Upper lobe of left lung (tissue), 6 donors: ENCODE results near the gene TSPO. TPM values are rescaled to one million over a fixed set of nuclear protein-coding genes. Genes with fewer than 3 reads are reported as not detected.

Experiments used
- ATAC-seq, 2 donors: fragments of 200-7000 bp; cut with Tn5 transposase; one replicate each; pipeline ENCODE4 v1.9.1; 2022; ENCODE audit warnings: mild to moderate bottlenecking in 2 of 2, moderate library complexity in 2 of 2; ENCODE audit not compliant: low FRiP score in 2 of 2
- DNase-seq, 2 donors: peaks; one replicate each; pipeline ENCODE4 v3.0.0-alpha.2; 2019 to 2020
- H3K27ac ChIP-seq, 4 donors: fragments of 200-600 bp; sonication (generic); one replicate each; pipeline ENCODE4 v1.5.1; 2016 to 2019
- H3K27me3 ChIP-seq, 4 donors: fragments of 200-600 bp; sonication (generic); one replicate each; pipeline ENCODE4 v1.5.1; 2017 to 2019
- H3K36me3 ChIP-seq, 4 donors: fragments of 200-600 bp; sonication (generic); one replicate each; pipeline ENCODE4 v1.5.1; 2016 to 2019
- H3K4me1 ChIP-seq, 4 donors: fragments of 200-600 bp; sonication (generic); one replicate each; pipeline ENCODE4 v1.5.1; 2018 to 2019
- H3K4me3 ChIP-seq, 4 donors: fragments of 200-600 bp; sonication (generic); one replicate each; pipeline ENCODE4 v1.5.1; 2017 to 2019; ENCODE audit warnings: mild to moderate bottlenecking in 2 of 4, moderate library complexity in 1 of 4
- H3K9me3 ChIP-seq, 4 donors: fragments of 200-600 bp; sonication (generic); one replicate each; pipeline ENCODE4 v1.5.1; 2018 to 2019
- EP300 ChIP-seq, 4 donors: sonication (generic); formaldehyde crosslinking; IDR thresholded peaks; one replicate each; pipeline ENCODE4 v1.5.1; 2017; ENCODE audit warnings: antibody characterized with exemption in 4 of 4, control low read depth in 2 of 4
- POLR2A ChIP-seq, 4 donors: fragments of 450-650 bp; IDR thresholded peaks; one replicate each; pipeline ENCODE4 v1.5.1; 2016 to 2017; ENCODE audit warnings: antibody characterized with exemption in 4 of 4, mild to moderate bottlenecking in 2 of 4
- POLR2AphosphoS5 ChIP-seq, 2 donors: sonication (generic); formaldehyde crosslinking; IDR thresholded peaks; one replicate each; pipeline ENCODE4 v1.5.1; 2017; ENCODE audit warnings: antibody characterized with exemption in 2 of 2
- WGBS, 2 donors: methylation state at CpG; one replicate each; pipeline ENCODE4 v1.1.5; 2017 to 2018; 5-methylcytosine and 5-hydroxymethylcytosine counted together
- total RNA-seq, 6 donors: library from RNA; depleted of rRNA in 4 of 6; stranded (reverse); fragments of >200 nt in 4 of 6; gene quantifications; one replicate each; pipeline versions ENCODE4 v1.1.0 to v1.2.1, GENCODE V29; 2016 to 2021
- TF ChIP-seq, protein P1 (sequence below), 6 experiments: fragments of 450-650 bp in 4 of 6; fragments of 200-600 bp in 2 of 6; sonication (generic) in 2 of 6; IDR thresholded peaks; one replicate each; pipeline ENCODE4 v1.5.1; 2016 to 2019; ENCODE audit warnings: antibody characterized with exemption in 6 of 6
- donor health status: DM: no; HTN: no; CAD: no; lungs with moderate emphysema.
- donor health status: DM: no; HTN: yes; CAD: no; lungs with severe emphysema.

Gene TSPO
- total RNA-seq, 6 donors from 2014 or later = 127 to 426 (median 315) TPM

DNA sequence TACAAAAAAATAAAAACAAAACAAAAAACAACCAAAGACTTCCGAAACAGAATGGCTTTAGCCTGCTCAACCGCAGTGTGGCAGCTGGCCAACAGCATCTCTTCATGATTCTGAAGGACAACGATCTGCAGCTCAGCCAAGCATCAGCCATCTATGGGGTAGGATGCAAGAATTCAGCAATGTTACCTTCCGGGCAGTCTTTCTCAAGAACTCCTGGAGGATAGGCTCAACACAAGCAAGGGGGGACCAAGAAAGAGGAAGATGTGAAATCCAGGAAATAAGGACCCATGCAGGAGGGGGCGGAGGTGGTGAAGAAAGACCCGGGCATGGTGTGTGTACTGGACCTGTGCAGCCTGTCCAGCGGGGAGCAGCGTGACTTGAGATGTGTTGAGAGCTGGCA lies 3.5 kb upstream of the TSPO start:
- H3K27me3 ChIP-seq = no peaks in the 10 kb centered on the region
- H3K27ac ChIP-seq = peak overlapping the region; percentile 46 to 82 (median 57)
- WGBS, 2 donors = 51 to 62% methylated on average over 8 of the region's 8 CpGs
- H3K36me3 ChIP-seq = no peaks in the 10 kb centered on the region
- DNase-seq = peak in 1 of 2 donors; percentile 62
- peaks cover 4 to 30% (median 23%) of the 10 kb centered on the region in 4 donors for H3K4me1 ChIP-seq
- TF ChIP-seq POLR2A (IDR thresholded peaks at IDR 0.05) = no peak
- no peak for TF ChIP-seq POLR2AphosphoS5 (IDR thresholded peaks at IDR 0.05)
- TF ChIP-seq EP300 (IDR thresholded peaks at IDR 0.05) = no peak
- TF ChIP-seq, protein P1, sequence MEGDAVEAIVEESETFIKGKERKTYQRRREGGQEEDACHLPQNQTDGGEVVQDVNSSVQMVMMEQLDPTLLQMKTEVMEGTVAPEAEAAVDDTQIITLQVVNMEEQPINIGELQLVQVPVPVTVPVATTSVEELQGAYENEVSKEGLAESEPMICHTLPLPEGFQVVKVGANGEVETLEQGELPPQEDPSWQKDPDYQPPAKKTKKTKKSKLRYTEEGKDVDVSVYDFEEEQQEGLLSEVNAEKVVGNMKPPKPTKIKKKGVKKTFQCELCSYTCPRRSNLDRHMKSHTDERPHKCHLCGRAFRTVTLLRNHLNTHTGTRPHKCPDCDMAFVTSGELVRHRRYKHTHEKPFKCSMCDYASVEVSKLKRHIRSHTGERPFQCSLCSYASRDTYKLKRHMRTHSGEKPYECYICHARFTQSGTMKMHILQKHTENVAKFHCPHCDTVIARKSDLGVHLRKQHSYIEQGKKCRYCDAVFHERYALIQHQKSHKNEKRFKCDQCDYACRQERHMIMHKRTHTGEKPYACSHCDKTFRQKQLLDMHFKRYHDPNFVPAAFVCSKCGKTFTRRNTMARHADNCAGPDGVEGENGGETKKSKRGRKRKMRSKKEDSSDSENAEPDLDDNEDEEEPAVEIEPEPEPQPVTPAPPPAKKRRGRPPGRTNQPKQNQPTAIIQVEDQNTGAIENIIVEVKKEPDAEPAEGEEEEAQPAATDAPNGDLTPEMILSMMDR (IDR thresholded peaks at IDR 0.05) = no peak
- H3K9me3 ChIP-seq = no peaks in the 10 kb centered on the region
- ATAC-seq = no peak
- no peak overlapping the region for H3K4me3 ChIP-seq

DNA sequence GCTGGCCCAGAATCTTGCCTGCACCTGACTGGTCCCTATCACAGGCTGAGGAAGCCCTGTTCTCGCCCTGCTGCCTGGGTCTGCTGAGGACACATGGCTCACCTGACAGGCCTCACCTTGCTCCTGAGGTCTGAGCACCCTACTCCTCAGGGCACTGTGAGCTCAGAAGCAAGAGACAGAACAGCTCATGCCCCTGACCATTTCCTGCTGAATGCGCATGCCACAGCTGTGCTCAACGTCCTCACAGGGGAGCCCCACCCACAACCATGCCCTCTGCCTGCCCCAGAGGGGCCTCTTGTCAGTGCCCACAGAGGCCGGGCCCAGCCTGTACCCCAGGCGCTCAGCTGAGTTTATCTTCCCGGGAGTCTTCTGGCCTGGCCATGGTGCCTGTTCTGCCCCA lies 2.8 kb upstream of the TSPO start:
- ATAC-seq (no peak), DNase-seq (peak in 1 of 2 donors; percentile 44)
- TF ChIP-seq, protein P1 (IDR thresholded peaks at IDR 0.05) = no peak
- TF ChIP-seq EP300 (IDR thresholded peaks at IDR 0.05) (no peak), POLR2AphosphoS5 (IDR thresholded peaks at IDR 0.05) (no peak), POLR2A (IDR thresholded peaks at IDR 0.05) (no peak)
- no peak overlapping the region for H3K4me3 ChIP-seq
- no peaks in the 10 kb centered on the region for H3K36me3 ChIP-seq
- WGBS, 2 donors = 47 to 60% methylated on average over 4 to 6 of the region's 6 CpGs
- no peaks in the 10 kb centered on the region for H3K9me3 ChIP-seq
- peak overlapping the region; percentile 39 to 82 (median 49) for H3K27ac ChIP-seq
- H3K4me1 ChIP-seq = peaks cover 7 to 29% (median 25%) of the 10 kb centered on the region in 4 donors
- no peaks in the 10 kb centered on the region for H3K27me3 ChIP-seq

DNA sequence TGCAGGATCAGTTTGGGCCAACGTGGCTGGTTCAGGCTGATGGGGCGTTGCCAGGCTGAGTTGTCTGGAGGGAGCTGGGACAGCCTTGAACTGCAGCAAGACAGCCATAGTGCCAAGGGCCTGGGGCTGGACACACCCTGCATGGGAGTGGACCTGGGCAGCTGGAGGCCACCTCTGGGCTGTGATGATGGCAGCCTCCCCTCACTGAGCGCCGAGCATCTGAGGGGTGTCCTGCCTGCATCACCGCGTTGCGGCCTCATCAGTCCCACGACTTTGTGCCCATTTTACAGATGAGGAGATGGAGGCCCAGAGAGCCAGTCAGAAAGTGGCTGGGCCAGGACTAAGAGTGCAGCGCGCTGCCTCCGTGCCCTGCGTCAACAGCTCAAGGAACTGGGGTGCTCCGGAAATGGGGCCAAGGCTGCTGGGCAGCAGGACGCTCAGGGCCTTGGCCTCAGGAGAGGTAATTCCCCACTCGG lies 590 bp upstream of the TSPO start:
- peak overlapping the region; percentile 90 to 96 (median 94) for H3K27ac ChIP-seq

GRCh38 chr22:43152003-43152356 lies 621 bp downstream of the TSPO start:
- TF ChIP-seq POLR2AphosphoS5 (IDR thresholded peaks at IDR 0.05) (no peak), POLR2A (IDR thresholded peaks at IDR 0.05) (no peak), EP300 (IDR thresholded peaks at IDR 0.05) (no peak)
- TF ChIP-seq, protein P1 (IDR thresholded peaks at IDR 0.05) = no peak
- H3K4me1 ChIP-seq = peaks cover 16 to 56% (median 37%) of the 10 kb centered on the region in 4 donors
- H3K4me3 ChIP-seq = peak overlapping the region; percentile 92 to 97 (median 92)
- no peaks in the 10 kb centered on the region for H3K27me3 ChIP-seq
- 5% methylated on average over 14 of the region's 18 CpGs; no CpG with 5 or more reads in 1 of the 2 donors for WGBS, 2 donors
- H3K9me3 ChIP-seq = no peaks in the 10 kb centered on the region
- H3K27ac ChIP-seq = peak overlapping the region; percentile 90 to 96 (median 94)
- ATAC-seq (no peak), DNase-seq (no peak)
- peaks cover 0 to 7% (median 3%) of the 10 kb centered on the region in 4 donors for H3K36me3 ChIP-seq

More for the DNA sequence above, 590 bp upstream of the TSPO start:
- Histone ChIP-seq H3K36me3 (peaks cover 0 to 5% (median 2%) of the 10 kb centered on the region in 4 donors), H3K4me3 (peak overlapping the region; percentile 92 to 97 (median 92)), H3K4me1 (peaks cover 16 to 45% (median 36%) of the 10 kb centered on the region in 4 donors), H3K9me3 (no peaks in the 10 kb centered on the region), H3K27me3 (no peaks in the 10 kb centered on the region)
- WGBS, 2 donors = 53 to 71% methylated on average over 3 to 15 of the region's 15 CpGs
- TF ChIP-seq EP300 (IDR thresholded peaks at IDR 0.05) (no peak), POLR2A (IDR thresholded peaks at IDR 0.05) (no peak), POLR2AphosphoS5 (IDR thresholded peaks at IDR 0.05) (no peak)
- TF ChIP-seq, protein P1 (IDR thresholded peaks at IDR 0.05) = no peak
- ATAC-seq = no peak
- no peak for DNase-seq
